Stimulated activated CD8-positive, alpha-beta memory T cell treated with anti-CD3 and anti-CD28 coated beads, Interleukin-7, amount 100 ng/mL, for 1 hour (primary cell): ENCODE data around the gene NRXN3.

Source experiments
- DNase-seq, 2 donors: peaks; one replicate each; pipeline ENCODE4 v3.0.0-alpha.2; 2020; ENCODE audit warnings: low read depth in 2 of 2

The NRXN3 gene

DNA sequence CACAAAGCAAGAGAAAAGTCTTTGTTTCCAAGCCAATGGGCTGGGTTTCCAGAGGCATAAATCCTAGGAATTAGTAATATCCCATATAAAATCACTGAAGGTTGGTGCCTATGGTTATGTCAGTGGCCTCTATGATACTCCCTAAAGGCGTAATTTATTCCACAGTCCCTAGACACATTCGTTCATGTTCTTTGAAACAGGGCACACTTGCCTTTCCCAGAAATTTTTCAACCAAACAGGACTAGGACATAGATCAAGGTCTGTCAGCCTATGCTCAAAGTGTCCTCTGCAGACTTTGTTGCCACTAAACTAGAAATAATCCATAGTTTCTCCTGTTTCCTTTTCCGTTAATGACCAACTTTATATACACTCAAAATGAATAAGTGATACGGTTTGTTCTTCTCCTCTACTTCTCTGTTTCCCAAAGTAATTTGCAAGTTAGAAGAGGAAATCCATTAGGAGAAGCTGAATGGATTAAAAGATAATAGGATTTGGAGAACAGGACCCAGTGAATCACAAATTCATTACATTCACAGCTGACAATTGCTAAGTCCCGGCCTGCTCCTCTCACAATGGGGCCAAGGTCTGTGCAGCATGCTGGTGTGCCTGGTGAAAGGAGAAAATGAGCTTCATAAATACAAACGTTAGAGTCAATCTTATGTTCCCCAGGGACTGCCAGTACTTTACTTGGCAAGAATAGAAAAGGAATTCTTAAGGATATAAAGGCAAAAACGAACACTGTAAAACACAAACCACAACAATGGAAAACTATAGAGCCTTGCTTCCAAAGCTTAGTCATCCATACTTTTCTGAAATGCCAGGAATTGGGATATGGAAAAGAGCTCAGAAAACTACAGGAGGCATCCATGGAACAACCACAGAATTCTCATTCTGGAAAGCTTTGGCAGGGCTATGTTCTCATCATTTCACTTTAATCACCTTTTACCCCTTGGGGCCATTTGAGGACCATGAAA is 966.2 kb downstream of the NRXN3 start:
- DNase-seq: no peak

DNA sequence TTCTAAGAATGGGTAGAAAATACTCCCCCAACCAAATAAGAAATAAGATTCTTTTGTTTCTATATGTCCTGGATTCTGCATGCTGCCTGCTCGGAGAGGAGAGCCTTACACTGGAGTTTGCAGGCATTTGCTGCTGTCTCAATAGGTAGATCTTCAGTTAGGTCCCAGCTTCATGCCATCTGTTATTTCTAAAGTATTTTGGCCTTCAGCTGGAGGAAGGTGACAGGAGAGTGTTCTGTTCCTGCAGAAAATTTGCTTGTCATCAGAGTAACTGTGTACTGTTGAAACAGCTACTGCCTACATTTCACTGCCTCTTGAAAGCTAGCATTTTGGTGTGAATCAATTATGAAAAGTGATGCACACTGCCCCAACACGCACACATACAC is 966.9 kb downstream of the NRXN3 start:
- DNase-seq: no peak

DNA sequence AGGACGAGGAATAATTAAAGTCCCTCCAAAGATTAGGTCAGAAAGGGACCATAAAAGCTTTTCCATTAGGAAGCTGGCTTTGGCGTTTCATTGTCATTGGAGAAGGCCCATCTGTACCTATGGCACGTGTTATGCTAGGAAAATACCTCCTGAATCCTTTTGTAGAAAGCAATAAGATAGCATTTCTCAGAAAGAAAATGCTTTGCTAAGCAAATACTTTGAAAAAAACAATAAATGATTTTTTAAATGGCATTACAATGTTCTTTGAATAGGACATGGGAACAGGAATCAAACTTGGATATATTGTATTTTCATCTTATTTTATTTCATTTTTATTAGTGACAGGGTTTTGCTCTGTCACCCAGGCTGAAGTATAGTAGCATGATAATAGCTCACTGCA is 967.7 kb downstream of the NRXN3 start:
- no peak for DNase-seq

DNA sequence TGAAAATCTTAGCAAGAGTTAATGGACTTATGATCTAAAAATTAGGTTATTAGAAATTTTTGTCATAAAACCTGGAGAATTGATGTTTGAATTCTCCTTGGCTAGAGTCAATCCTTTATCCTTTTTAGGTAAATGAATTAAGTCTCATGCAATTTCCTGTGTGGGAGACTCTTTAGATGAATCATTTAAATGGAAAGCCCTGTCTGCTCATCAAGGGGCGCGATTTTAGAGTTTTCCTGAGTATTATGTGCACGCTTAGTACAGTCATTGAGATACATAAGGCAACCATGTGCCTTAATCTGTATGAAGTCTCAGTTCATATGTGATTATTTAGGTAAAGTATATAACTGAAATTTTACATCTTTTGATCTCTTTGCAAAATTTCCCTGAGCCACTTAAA is 974.7 kb downstream of the NRXN3 start:
- no peak for DNase-seq

DNA sequence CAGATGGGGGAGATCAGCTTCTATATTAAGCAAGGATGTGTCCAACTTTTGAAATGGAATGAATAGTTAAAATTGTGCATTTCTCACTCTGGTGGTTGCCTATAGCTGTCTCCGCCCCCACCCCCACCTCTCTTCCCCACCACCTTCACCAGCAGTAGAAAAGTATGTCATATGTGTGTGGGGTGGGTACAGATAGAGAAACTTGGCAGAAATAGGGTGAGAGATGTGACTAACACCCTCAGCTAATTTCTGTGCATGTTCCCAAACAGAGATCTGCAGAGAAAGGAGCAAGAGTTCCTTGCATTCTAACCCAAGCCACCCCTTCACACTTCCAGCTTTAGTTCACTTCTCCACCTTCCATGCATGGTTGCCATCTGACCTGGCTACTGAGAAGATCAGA is 980.1 kb downstream of the NRXN3 start:
- DNase-seq: no peak

DNA sequence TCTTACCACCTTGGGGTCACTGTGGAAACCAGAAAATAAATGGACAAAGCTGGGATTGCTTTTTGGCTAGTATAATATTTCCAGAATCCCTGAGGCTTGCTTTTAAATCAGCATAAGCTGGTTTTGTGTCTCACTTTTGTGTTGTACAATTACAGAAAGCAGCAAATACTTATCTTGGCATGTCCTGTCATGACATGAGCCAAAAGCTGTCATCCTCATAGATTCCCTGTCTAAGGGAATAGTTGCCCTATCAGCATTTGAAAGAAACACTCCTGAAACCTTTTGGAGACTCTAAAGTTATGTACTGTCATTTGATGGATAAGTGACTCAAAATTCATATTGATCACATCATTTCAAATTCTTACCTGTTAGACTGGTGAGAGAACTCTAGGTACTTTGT is 987.2 kb downstream of the NRXN3 start:
- DNase-seq: no peak

DNA sequence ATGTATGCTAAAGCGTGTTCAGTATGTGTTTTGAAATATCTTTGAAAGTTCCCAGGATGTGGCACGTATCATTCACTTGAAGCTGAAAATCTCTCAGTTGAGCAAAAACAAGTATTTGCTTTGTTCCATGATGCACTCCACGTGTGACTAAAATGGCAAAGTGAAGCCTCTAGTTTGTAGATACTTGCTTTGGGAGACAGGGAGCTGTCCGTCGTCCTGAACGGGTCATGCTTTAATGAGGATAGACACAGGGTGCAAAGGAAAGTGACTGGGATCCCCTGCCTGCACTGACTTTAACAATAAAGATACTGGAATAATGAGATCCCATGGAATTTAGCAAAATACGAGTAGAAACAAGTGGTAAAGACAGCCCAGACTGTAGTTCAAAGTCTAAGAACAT is 991.4 kb downstream of the NRXN3 start:
- no peak for DNase-seq

DNA sequence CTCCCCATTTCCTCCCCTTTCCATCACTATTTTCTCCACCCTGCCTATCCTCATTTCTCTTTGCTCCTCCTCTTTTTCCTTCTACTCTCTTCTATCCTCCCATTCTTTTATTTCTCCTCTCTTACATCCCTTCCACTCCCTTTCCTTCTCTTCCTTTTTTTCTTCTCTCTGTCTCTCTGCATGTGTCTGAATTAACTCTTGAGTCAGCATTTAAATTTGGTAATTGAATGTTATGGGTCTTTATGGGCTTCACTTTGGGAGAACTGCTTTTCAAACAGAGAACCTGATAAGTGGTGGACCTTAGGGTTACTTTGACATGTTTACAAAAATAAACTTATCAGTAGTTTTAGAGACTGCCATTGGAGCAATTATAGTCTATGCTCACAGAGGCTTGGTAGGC is 992.7 kb downstream of the NRXN3 start:
- DNase-seq: no peak

DNA sequence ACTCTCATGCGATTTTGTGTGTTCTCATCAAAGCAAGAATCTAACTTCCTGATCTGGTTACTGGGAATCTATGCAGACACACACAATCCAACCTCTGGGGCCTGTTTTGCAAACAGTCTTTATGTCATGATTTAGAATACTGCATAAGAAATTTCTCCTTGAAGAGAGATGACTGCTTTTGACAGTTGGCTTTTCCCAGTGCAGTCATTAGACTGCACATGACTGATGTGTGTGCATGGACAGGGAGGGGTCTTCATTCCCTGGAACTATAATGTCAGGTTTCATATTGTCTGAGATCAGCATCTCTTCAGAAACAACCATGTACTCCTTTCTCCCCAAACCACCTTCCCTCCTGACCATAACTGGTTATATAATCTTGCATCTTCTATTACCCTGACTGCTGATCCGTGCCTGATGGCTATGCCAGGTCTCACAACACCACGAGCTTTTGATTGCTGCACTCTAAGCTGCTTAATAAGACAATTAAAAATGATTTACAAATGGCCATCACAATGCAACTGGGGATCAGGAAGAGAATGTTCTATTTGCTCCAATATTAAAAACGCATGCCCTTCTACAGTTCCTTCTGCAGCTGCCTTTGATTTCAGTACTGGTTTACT is 995.4 kb downstream of the NRXN3 start:
- DNase-seq: no peak

DNA sequence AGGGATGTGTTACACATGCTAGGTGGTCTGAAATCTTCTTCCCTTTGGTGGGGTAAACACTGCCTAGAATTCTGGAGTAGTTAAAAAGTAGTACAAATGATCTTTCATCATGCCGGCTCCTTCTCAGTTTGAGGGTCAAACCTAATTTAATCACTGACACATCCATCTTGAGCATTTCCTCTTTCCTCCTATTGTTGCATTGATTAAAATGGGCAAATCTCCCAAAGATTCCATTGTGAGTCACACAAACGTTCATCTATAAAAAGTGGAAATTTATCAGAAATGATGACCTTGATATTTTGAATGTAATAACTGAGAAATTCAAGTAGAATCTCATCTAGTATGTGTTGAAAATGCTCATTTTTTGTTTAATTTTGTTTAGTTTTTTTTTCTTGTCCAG is 996.0 kb downstream of the NRXN3 start:
- DNase-seq: no peak

DNA sequence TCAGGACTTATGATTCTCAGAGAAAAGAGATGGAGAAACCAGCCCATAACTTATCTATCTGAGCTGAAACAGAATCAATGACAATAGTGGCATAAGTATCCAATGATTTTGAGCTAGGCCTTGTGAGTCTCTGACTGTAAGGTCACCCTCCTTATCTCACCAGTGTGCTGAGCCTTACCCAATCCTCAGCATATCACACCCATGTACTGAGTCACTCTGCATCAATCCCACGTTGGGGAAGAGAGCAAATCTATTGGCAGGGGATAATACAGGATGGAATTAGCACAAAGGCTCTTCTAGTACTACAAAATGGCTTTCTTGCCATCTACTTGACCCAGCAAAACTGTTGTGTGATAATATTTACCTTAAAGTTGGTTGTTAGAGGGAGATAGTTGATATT is 997.8 kb downstream of the NRXN3 start:
- DNase-seq: no peak

DNA sequence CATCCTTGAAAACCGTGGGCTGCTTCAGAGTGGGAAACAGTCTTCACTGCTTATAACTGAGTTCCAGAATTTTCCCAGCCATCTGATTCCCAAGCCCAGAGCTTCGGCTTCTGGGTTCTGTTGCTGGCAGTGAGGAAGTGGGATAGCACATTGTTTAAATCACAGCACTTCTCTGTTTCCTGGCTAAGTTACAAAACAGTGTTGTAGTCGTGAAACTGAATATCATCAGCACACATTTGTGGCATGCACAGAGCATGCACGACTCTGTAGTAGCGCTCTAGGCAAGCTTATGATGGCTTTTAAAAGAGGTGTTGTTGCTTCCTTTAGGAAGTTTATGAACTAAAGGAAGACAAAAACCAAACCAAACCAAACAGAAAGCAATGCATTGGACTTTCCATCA is 1005.5 kb downstream of the NRXN3 start:
- DNase-seq: no peak

DNA sequence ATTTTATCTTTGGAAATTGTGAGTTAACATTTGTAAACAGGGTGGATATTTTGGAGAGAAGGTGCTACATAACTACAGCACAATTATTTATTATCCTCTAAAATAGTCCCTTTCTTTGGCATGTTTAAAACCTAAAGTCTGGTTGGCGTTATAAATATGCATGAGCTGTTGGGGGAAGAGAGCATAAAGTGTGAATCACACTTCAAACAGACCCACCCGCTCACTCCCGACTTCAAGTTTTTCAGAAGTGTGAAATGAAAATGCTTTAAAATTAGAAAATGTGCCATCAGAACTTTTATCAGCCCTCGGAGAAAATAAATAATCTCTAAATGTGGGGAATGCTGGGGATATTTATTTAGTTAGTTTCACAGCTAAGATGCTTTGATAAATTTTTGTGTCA is 1006.9 kb downstream of the NRXN3 start:
- DNase-seq: no peak

DNA sequence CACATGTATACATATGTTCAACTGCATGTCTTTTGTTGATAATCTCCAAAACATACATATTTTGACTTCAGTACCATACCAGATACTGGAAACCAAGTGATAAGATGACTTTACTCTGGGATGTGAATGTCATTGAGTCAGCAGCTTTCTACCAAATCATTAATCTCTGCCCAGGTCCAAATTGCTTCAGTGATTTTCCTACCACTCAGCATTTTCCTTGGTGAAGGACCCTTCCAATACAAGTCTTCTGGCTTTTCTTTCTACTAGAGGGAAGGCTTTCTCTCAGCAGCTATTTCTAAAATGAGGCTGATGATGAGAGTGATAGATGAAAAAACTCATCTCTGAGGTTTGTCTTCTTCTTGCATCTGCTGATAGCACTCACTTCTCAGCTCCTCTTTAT is 1008.5 kb downstream of the NRXN3 start:
- no peak for DNase-seq

DNA sequence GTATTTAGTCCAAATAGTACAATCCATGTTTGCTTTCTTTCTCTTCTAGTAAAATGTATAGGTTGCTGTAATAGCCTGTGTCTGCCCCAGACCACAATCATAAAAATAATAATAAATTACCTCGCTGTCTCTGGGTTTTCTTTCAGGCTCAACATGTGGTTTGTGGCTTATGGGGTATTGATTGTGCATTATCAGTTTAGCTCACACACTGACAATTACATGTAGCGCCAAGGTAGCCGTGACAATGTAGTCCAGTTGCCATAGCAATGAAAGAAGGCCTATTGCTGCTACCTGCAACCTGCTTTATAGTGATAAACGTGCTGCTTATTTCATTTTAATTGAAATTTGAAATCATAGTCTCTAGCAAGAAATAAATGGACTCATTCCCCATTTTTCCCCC is 1009.8 kb downstream of the NRXN3 start:
- DNase-seq: no peak

DNA sequence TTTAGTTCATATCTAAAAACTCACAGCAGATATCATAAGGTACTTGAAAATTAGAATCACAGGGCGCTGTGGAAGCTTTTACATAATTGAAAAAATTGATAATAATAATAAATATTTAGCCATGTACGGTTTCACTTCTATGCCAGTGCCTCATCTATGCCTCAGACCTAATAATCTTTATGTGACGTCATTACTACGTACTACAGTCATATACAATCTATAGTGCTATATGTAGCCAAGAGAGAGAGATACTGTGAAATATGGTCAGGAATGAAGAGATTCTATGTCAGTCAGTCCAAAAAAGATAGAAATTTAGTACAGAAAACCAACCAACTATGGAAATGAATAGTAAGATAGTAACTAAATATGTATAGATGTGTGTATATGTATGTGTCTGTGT is 1010.5 kb downstream of the NRXN3 start:
- DNase-seq: no peak

DNA sequence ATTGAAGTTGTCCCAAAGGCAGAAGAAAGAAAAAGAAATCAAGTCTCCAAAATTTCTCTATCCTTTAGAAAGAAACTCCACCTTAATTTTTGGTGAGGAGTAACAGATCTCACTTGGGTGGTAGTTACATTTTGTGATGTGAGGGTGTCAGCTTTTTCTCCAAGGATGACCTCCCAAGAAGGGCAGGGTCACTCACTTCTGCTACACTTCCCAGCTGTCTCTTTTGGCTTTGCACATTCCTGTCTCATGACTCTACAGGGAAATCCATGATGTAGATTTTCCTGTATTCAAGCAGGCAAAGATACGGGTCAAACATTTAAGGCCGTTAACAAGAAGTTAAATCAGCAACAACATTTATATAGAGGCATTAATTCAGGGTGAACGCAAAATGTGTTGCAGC is 1016.4 kb downstream of the NRXN3 start:
- no peak for DNase-seq

DNA sequence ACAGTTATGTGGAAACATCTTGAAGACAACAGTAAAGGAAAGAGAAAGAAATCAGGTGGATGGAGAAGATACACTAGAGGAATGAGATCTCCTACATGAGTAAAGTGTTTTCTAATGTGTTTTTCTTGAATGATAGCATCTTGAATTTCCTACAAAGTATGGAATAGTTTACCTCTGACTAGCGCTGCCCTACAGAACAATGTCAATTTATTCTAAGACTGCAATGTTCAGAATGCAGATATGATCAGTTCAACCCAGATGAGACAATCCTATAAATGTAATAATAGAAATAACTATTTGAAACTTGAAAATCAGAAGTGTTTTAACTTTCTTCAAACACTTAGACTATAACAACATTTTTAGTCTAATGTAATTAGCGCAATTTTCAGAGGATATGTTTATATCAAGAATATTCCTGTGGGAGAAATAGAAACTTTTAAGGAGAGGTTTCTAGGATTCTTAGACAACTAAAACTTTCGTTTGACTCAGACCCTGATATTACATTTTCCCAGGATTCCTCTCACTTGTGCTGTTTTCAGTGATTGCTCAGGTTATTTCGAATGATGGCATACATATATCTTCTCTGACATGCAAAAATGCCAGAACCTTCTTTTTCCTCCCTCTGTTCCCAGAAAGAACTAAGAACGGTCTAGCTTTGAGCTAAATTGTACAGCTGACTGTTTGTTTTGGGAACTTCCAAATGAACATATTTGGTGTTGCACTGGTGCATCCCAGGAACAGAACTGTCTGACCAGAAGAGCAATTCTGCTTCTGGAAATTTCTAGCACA is 1023.7 kb downstream of the NRXN3 start:
- DNase-seq: no peak

DNA sequence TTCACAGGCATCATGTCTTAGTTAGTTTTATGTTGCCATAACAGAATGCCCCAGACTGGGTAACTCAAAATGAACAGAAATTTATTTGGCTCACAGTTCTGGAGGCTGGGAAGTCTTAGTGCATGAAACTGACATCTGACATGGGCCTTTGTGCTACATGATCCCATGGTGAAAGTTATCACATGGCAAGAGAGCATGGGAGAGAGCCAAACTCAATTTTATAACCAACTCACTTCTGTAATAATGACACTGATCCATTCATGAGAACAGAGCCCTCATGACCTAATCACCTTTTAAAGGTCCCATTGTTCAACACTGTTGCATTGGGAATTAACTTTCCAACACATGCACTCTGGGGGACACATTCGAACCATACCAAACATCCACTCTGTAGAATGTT is 1026.0 kb downstream of the NRXN3 start:
- DNase-seq: no peak

DNA sequence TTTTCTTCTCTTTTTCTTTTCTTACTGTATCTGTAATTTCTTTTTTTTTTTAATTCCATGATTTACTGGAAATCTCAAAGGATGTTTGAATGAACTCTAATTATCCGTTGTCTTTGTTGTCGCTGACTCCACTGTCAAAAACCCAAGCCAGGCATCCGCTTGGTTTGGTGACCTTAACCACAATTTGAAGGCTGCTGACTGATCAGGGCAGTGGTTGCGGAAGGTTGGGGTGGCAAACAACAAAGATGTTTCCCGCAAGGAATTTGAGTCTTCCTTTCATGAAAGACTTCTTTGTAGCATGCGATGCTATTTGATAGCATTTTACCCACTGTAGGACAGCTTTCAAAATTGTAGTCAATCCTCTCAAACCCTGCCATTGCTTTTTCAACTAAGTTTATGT is 1027.3 kb downstream of the NRXN3 start:
- DNase-seq: no peak

DNA sequence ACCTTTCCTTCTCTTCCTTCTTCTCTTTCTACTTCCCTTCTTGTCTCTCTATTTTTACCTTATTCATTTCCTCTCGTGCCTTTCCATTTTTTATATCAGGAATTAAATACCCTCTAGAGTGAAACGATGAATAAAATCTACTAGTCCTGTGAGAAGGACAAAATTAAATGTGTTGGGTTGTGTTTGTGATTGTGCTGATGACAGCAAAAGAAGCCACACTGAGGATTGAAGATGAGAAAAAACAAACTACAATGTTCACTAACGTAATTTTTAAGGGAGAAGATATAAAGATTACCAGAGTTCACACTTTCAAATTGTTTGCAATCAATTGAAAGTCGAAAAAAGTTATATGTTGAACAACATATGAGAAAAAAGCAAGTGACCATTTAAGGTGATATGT is 1029.0 kb downstream of the NRXN3 start:
- DNase-seq: no peak

DNA sequence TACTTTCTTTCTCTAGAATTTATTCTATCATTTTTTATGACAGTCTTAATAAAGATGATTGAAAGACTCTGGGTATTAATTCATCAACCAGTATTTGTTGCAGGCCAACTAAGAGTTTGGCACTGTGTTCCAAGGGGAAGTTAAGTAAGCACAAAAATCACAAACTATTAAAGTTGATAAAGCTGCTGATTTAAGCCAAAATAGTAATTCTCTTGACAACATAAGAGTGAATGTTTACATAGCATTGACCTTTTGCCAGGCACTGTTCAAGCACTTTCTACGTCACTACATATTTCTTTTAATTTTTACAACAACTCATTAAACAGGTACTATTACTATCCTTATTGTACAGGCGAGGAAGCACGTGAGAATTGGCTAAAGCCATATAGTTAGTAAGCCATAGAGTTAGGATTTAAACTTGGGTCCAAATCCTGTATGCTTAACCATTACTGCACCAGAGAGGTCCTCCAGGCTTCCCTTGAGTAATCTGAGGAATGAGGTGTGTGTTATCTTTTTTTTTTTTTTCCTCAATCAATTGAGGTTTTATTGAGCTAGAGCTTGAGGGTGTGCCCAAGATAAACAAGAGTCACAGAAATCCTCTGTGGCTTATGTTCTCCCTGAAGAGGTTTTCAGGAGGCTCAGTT is 1031.5 kb downstream of the NRXN3 start:
- DNase-seq: no peak
